Anterior cingulate cortex (tissue), 58 donors: ENCODE measurements around the gene ARHGEF7.

Source experiments
- DNase-seq, 58 donors: peaks; one replicate each; lab custom pipeline; 2025; lab: John Stamatoyannopoulos, UW

Gene ARHGEF7

GRCh38 chr13:111131611-111132010 is 16.5 kb downstream of the ARHGEF7 start:
- DNase-seq, result no peak

GRCh38 chr13:111132948-111133347 is 17.8 kb downstream of the ARHGEF7 start:
- no peak for DNase-seq

- no peak for DNase-seq
Measured at GRCh38 chr13:111139452-111139851, 24.3 kb downstream of the ARHGEF7 start.

GRCh38 chr13:111139873-111140561 is 24.9 kb downstream of the ARHGEF7 start:
- DNase-seq, result no peak

GRCh38 chr13:111140562-111141105 is 25.5 kb downstream of the ARHGEF7 start:
- DNase-seq, result no peak

- DNase-seq, result no peak
Measured at GRCh38 chr13:111142472-111142871, 27.4 kb downstream of the ARHGEF7 start.

- DNase-seq, result no peak
Measured at GRCh38 chr13:111143865-111144540, 28.9 kb downstream of the ARHGEF7 start.

GRCh38 chr13:111145071-111145470 is 30.0 kb downstream of the ARHGEF7 start:
- no peak for DNase-seq

GRCh38 chr13:111145506-111145905 is 30.4 kb downstream of the ARHGEF7 start:
- DNase-seq, result no peak

GRCh38 chr13:111152844-111153243 is 37.7 kb downstream of the ARHGEF7 start:
- DNase-seq, result peak in 1 of 58 donors; percentile 6

- peak; percentile 63 to 94 (median 89) for DNase-seq
Measured at GRCh38 chr13:111153279-111153976, 38.3 kb downstream of the ARHGEF7 start.

- peak in 18 of 58 donors; percentile 36 to 70 (median 54) for DNase-seq
Measured at GRCh38 chr13:111153977-111154332, 38.8 kb downstream of the ARHGEF7 start.

- DNase-seq, result no peak
Measured at GRCh38 chr13:111156421-111156820, 41.3 kb downstream of the ARHGEF7 start.

- DNase-seq, result no peak
Measured at GRCh38 chr13:111158136-111158805, 43.2 kb downstream of the ARHGEF7 start.

GRCh38 chr13:111159362-111160320 is 44.5 kb downstream of the ARHGEF7 start:
- no peak for DNase-seq

GRCh38 chr13:111160648-111161047 is 45.5 kb downstream of the ARHGEF7 start:
- no peak for DNase-seq

GRCh38 chr13:111161601-111162600 is 46.8 kb downstream of the ARHGEF7 start:
- no peak for DNase-seq
